Transverse colon (tissue), 3 donors: Measurements from ENCODE around the gene C12orf60.
A peak's percentile ranks its signal among the peaks of the same experiment; 100 is the strongest.

Experiments
- CTCF ChIP-seq, 5 experiments: fragments of 200-600 bp in 3 of 5; fragments of 450-650 bp in 2 of 5; sonication (generic) in 3 of 5; IDR thresholded peaks; 1 replicate in 2 of 5; 2 replicates in 3 of 5; pipeline ENCODE4 v1.5.1; 2016 to 2017; ENCODE audit warnings: antibody characterized with exemption in 5 of 5, inconsistent platforms in 3 of 5, mild to moderate bottlenecking in 2 of 5, moderate library complexity in 1 of 5
- EP300 ChIP-seq: sonication (generic); formaldehyde crosslinking; IDR thresholded peaks from one replicate; pipeline ENCODE4 v1.6.1; 2017; ENCODE audit warnings: antibody characterized with exemption, low read depth

GRCh38 chr12:14776236-14776961 lies 27.1 kb upstream of the C12orf60 start:
- TF ChIP-seq CTCF (IDR thresholded peaks at IDR 0.05), result peak in 1 of 5 experiments; percentile 15
- no peak for TF ChIP-seq EP300
